Testis (tissue), 2 donors: ENCODE results near the gene ANKS1B.

Source experiments
- CTCF ChIP-seq, 3 experiments: fragments of 450-650 bp in 2 of 3; fragments of 200-600 bp in 1 of 3; sonication (generic) in 1 of 3; IDR thresholded peaks; one replicate each; pipeline ENCODE4 v1.5.1; 2016 to 2019; ENCODE audit warnings: antibody characterized with exemption in 3 of 3, mild to moderate bottlenecking in 2 of 3, moderate library complexity in 1 of 3
- POLR2A ChIP-seq: fragments of 450-650 bp; IDR thresholded peaks from one replicate; pipeline ENCODE4 v1.6.1; 2017; ENCODE audit warnings: antibody characterized with exemption, mild to moderate bottlenecking, moderate library complexity

GRCh38 chr12:99121546-99121945, 863.2 kb downstream of the ANKS1B start:
- TF ChIP-seq CTCF (IDR thresholded peaks at IDR 0.05) (no peak), POLR2A (no peak)
